Sigmoid colon (tissue), 7 donors: ENCODE measurements around the gene FMN2. TPM values are rescaled to one million over a fixed set of nuclear protein-coding genes. Genes with fewer than 3 reads are reported as not detected.
A peak's percentile ranks its signal among the peaks of the same experiment; 100 is the strongest.
"Not testable (repeated sequence)": the region's sequence is repeated elsewhere in the genome, so short reads cannot be mapped to it uniquely, and the experiment has no call there.

Experiments used
- DNase-seq: peaks from one replicate; pipeline ENCODE4 v3.0.0-alpha.2; 2019
- H3K27ac ChIP-seq, 4 donors: fragments of 200-600 bp; sonication (generic); one replicate each; pipeline ENCODE4 v1.5.1; 2016 to 2019; ENCODE audit warnings: mild to moderate bottlenecking in 1 of 4
- H3K27me3 ChIP-seq, 3 donors: fragments of 200-600 bp; sonication (generic); one replicate each; pipeline ENCODE4 v1.5.1; 2019; ENCODE audit warnings: mild to moderate bottlenecking in 1 of 3
- H3K36me3 ChIP-seq, 4 donors: fragments of 200-600 bp; sonication (generic); one replicate each; pipeline ENCODE4 v1.5.1; 2016 to 2019
- H3K4me1 ChIP-seq, 4 donors: fragments of 200-600 bp; sonication (generic); one replicate each; pipeline ENCODE4 v1.5.1; 2017 to 2019
- H3K4me3 ChIP-seq, 4 donors: fragments of 200-600 bp; sonication (generic); one replicate each; pipeline ENCODE4 v1.5.1; 2017 to 2019; ENCODE audit warnings: mild to moderate bottlenecking in 2 of 4, moderate library complexity in 1 of 4
- H3K9me3 ChIP-seq, 4 donors: fragments of 200-600 bp in 3 of 4; sonication (generic) in 3 of 4; one replicate each; pipeline versions ENCODE4 v1.5.1 to v1.6.1; 2013 to 2019
- EP300 ChIP-seq, 4 donors: sonication (generic); formaldehyde crosslinking; IDR thresholded peaks; one replicate each; pipeline ENCODE4 v1.6.1; 2017; ENCODE audit warnings: antibody characterized with exemption in 4 of 4
- POLR2A ChIP-seq, 2 donors: fragments of 450-650 bp; IDR thresholded peaks; one replicate each; pipeline ENCODE4 v1.6.1; 2016; ENCODE audit warnings: antibody characterized with exemption in 2 of 2, mild to moderate bottlenecking in 2 of 2, moderate library complexity in 2 of 2
- POLR2AphosphoS5 ChIP-seq, 4 donors: sonication (generic); formaldehyde crosslinking; IDR thresholded peaks; one replicate each; pipeline ENCODE4 v1.6.1; 2017; ENCODE audit warnings: antibody characterized with exemption in 4 of 4
- WGBS, 2 donors: extraction: QIAGEN DNeasy Blood & Tissue Kit; methylation state at CpG; one replicate each; pipeline ENCODE4 v1.1.7; 2013; 5-methylcytosine and 5-hydroxymethylcytosine counted together
- intact Hi-C: fragments of 100-400 bp; cut with DNase I; formaldehyde crosslinking; loops from one replicate; pipeline ENCODE4 v1.15.1; 2023
- polyA plus RNA-seq, 3 donors: library from polyadenylated mRNA; stranded (reverse); fragments of 200-250 nt; gene quantifications; one replicate each; pipeline ENCODE4 v1.2.3, GENCODE V29; 2013
- total RNA-seq, 4 donors: library from RNA; depleted of rRNA; stranded (reverse); fragments of >200 nt; gene quantifications; one replicate each; pipeline ENCODE4 v1.1.0, GENCODE V29; 2016
- TF ChIP-seq, protein P1 (sequence below), 4 experiments: fragments of 450-650 bp in 3 of 4; fragments of 200-600 bp in 1 of 4; IDR thresholded peaks; one replicate each; pipeline ENCODE4 v1.5.1; 2016 to 2019; ENCODE audit warnings: antibody characterized with exemption in 4 of 4, mild to moderate bottlenecking in 3 of 4, moderate library complexity in 2 of 4
- donor health status: healthy with polysubstance abuse.
- donor health status: Bipolar disorder and iron deficiency.
- donor health status: healthy.

FMN2 gene
- total and polyA plus RNA-seq, 7 donors: 1.5 to 16.9 (median 10.3) TPM

GRCh38 chr1:240314845-240315801 is 223.4 kb downstream of the FMN2 start:
- peak overlapping the region; percentile 56 to 75 (median 69) for H3K27ac ChIP-seq
- no peaks in the 10 kb centered on the region for H3K27me3 ChIP-seq
- 62 to 73% methylated on average over 3 of the region's 3 CpGs for WGBS, 2 donors
- no peaks in the 10 kb centered on the region for H3K36me3 ChIP-seq
- H3K4me1 ChIP-seq: peaks cover 0 to 53% (median 26%) of the 10 kb centered on the region in 4 donors
- H3K4me3 ChIP-seq: no peak overlapping the region
- intact Hi-C loops: no loop called here
- TF ChIP-seq POLR2AphosphoS5 (IDR thresholded peaks at IDR 0.05) (peak in 3 of 4 donors; percentile 38 to 79 (median 75)), POLR2A (IDR thresholded peaks at IDR 0.05) (no peak), EP300 (IDR thresholded peaks at IDR 0.05) (no peak)
- TF ChIP-seq, protein P1, sequence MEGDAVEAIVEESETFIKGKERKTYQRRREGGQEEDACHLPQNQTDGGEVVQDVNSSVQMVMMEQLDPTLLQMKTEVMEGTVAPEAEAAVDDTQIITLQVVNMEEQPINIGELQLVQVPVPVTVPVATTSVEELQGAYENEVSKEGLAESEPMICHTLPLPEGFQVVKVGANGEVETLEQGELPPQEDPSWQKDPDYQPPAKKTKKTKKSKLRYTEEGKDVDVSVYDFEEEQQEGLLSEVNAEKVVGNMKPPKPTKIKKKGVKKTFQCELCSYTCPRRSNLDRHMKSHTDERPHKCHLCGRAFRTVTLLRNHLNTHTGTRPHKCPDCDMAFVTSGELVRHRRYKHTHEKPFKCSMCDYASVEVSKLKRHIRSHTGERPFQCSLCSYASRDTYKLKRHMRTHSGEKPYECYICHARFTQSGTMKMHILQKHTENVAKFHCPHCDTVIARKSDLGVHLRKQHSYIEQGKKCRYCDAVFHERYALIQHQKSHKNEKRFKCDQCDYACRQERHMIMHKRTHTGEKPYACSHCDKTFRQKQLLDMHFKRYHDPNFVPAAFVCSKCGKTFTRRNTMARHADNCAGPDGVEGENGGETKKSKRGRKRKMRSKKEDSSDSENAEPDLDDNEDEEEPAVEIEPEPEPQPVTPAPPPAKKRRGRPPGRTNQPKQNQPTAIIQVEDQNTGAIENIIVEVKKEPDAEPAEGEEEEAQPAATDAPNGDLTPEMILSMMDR (IDR thresholded peaks at IDR 0.05): no peak
- no peak for DNase-seq
- no peaks in the 10 kb centered on the region for H3K9me3 ChIP-seq

DNA sequence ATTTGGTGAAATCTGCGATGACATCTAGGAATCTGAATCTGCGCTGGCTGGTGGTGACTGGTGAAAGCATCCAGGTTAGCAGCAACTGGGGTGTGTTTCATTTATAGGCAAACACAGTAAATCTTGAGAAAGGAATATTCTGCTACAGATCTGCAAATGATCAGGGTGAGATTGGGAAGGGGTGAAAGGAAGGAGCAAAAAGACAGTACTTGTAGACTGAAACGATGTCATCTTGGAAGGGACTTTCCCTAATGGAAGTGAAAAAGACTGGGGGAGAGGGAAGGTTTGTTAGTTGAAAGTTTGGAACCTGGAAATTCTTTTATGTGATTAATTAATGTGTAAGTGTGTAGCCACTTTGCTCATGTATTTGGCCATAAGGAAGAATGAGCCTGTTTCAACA is 228.3 kb downstream of the FMN2 start:
- intact Hi-C loops: no loop called here
- DNase-seq: no peak
- Histone ChIP-seq H3K4me3 (no peak overlapping the region), H3K4me1 (peaks cover 0 to 17% (median 10%) of the 10 kb centered on the region in 4 donors), H3K27me3 (no peaks in the 10 kb centered on the region), H3K36me3 (no peaks in the 10 kb centered on the region), H3K27ac (no peak overlapping the region), H3K9me3 (no peaks in the 10 kb centered on the region)
- WGBS, 2 donors: 92% methylated on average over 3 of the region's 3 CpGs
- no peak for TF ChIP-seq EP300 (IDR thresholded peaks at IDR 0.05)
- TF ChIP-seq, protein P1 (IDR thresholded peaks at IDR 0.05): no peak

GRCh38 chr1:240320659-240321058 is 229.0 kb downstream of the FMN2 start:
- Histone ChIP-seq H3K4me1 (peaks cover 0 to 10% (median 3%) of the 10 kb centered on the region in 4 donors), H3K27ac (no peak overlapping the region), H3K9me3 (no peaks in the 10 kb centered on the region), H3K27me3 (no peaks in the 10 kb centered on the region), H3K36me3 (no peaks in the 10 kb centered on the region), H3K4me3 (no peak overlapping the region)
- intact Hi-C loops: no loop called here
- no peak for DNase-seq
- TF ChIP-seq, protein P1 (IDR thresholded peaks at IDR 0.05): no peak
- TF ChIP-seq POLR2AphosphoS5 (IDR thresholded peaks at IDR 0.05) (no peak), EP300 (IDR thresholded peaks at IDR 0.05) (no peak), POLR2A (IDR thresholded peaks at IDR 0.05) (no peak)
- WGBS, 2 donors: 70 to 82% methylated on average over 5 of the region's 5 CpGs

GRCh38 chr1:240322943-240323342 is 231.3 kb downstream of the FMN2 start:
- Histone ChIP-seq H3K9me3 (no peaks in the 10 kb centered on the region), H3K4me1 (peaks cover 0 to 5% (median 1%) of the 10 kb centered on the region in 4 donors), H3K4me3 (no peak overlapping the region), H3K36me3 (no peaks in the 10 kb centered on the region), H3K27ac (no peak overlapping the region), H3K27me3 (no peaks in the 10 kb centered on the region)
- intact Hi-C loops: no loop called here
- no peak for DNase-seq
- WGBS, 2 donors: 82 to 88% methylated on average over 4 of the region's 4 CpGs
- no peak for TF ChIP-seq POLR2AphosphoS5 (IDR thresholded peaks at IDR 0.05)
- no peak for TF ChIP-seq POLR2A (IDR thresholded peaks at IDR 0.05)

DNA sequence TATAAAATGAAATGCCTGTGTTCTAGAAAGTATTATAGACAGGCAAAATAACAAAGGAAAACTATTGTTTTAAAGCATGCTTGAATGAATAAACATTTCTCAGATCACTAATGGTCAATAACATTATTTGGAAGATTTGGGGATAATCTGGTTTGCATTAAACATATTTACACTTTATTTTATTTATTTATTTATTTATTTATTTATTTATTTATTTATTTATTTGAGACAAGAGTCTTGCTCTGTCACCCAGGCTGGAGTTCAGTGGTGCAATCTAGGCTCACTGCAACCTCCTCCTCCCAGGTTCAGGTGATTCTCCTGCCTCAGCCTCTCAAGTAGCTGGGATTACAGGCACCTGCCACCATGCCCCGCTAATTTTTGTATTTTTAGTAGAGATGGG is 236.7 kb downstream of the FMN2 start:
- H3K4me3 ChIP-seq, H3K9me3 ChIP-seq, DNase-seq, H3K36me3 ChIP-seq, H3K27me3 ChIP-seq, H3K27ac ChIP-seq, intact Hi-C loops, H3K4me1 ChIP-seq: not testable (repeated sequence)
- WGBS, 2 donors: 90 to 92% methylated on average over 1 of the region's 1 CpG
